ENCODE data around the gene RBM23.
"Not testable (repeated sequence)": the region's sequence is repeated elsewhere in the genome, so short reads cannot be mapped to it uniquely, and the experiment has no call there.

Gene RBM23

GRCh38 chr14:22865424-22866405 lies 53.2 kb downstream of the RBM23 start:
- no peak for DNase-seq (ENCODE audit: low read depth in 1 of 2, low spot score in 1 of 2)

DNA sequence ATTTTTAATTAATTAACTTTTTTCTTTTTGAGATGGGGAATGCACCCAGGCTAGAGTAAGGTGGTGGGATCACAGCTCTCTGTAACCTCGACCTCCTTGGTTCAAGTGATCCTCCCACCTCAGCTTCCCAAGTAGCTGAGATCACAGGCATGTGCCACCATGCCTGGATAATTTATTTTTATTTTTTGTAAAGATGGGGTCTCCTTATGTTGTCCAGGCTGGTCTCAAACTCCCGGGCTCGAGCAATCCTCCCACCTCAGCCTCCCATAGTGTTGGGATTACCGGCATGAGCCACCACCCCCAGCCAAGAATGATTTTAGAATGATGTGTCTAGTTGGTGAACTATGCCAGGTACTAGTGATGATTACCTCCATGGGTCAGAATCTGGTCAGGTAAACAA lies 54.0 kb downstream of the RBM23 start:
- no peak for DNase-seq (ENCODE audit: low read depth in 1 of 2, low spot score in 1 of 2)

DNA sequence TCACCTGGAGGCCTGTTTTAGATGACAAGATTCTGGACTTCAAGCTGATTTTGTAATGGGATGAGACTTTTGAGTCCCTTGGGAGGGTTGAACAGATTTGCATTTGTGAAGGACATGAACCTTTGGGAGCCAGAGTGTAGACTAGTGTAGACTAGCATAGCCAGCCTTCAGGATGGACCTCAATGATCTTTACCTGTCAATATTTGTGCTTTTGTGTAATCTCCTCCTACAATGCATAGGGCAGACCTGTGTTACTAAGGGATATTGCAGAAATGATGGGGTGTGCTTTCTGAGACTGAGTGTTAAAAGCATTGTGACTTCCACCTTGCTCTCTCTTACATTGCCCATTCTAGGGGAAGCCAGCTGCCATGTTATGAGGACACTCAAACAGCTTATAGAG lies 57.3 kb downstream of the RBM23 start:
- DNase-seq (ENCODE audit: low read depth in 1 of 2, low spot score in 1 of 2): no peak

DNA sequence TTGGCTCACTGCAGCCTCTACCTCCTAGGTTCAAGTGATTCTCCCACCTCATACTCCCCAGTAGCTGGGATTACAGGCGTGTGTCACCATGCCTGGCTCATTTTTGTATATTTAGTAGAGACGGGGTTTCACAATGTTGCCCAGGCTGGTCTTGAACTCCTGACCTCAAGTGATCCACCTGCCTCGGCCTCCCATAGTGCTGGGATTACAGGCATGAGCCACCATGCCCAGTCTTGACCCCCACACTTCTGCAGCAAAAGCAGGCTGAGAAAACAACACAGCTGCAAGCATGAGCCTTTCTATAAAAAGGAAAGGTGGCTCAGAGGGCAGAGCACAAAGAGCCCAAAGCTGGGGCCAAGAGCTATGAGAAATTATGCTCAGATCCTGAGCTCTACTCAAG lies 58.6 kb downstream of the RBM23 start:
- DNase-seq (ENCODE audit: low read depth in 1 of 2, low spot score in 1 of 2): not testable (repeated sequence)

- DNase-seq (ENCODE audit: low read depth in 1 of 2, low spot score in 1 of 2): no peak
These were observed 62.5 kb downstream of the RBM23 start for GRCh38 chr14:22856428-22856827.

GRCh38 chr14:22854963-22855724 lies 63.8 kb downstream of the RBM23 start:
- no peak for DNase-seq (ENCODE audit: low read depth in 1 of 2, low spot score in 1 of 2)

DNA sequence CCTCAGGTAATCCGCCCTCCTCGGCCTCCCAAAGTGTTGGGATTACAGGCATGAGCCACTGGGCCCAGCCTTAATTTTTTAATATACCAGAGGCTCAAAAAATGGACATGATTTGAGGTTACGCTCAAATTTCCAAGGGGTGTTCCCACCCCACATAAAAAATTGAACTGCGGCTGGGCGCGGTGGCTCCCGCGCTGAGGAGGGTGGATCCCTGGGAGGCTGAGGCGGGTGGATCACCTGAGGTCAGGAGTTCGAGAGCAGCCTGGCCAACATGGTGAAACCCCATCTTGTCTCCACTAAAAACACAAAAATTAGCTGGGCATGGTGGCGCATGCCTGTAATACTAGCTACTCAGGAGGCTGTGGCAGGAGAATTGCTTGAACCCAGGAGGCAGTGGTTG lies 64.7 kb downstream of the RBM23 start:
- DNase-seq (ENCODE audit: low read depth in 1 of 2, low spot score in 1 of 2): not testable (repeated sequence)

DNA sequence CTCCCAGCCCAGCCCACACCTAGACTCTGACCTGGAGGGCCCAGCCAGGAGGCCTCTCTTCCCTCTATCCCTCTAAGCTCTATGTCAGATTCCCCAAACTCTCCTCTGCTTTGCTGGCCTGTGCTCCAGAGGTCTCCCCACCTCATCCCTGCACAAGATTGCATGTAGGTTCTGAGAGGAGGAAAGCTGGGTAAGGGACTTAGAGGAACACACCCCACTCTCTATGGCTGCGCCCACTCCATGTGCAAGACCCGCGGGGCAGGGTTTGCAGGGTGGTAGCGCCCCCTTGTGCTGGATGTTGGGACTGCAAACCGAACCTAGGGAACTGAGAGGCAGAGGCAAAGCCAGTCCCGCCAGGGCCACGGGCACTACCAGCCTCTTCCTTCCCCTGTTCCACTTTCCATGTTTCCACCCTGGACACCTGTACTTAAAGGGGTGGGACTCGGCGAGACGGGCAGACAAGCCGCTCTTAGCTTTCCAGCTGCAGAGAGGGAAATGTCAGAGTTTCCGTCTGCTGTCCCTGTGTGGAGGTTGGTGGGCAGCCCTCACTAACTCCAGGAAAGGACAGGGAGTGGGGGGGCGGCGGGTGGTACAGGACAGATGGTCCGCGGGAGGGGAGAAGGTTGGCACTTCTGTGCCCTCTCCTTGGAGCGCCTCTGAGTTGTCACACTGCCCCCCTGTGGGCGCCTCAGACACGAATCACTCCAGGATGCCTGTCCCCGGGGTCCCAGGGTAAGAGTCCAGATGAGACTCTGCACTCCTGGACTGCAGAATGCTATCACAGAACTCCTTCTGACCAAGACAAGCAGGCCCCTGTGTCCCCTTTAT lies 65.8 kb downstream of the RBM23 start:
- DNase-seq (ENCODE audit: low read depth in 1 of 2, low spot score in 1 of 2): peak; percentile 90 to 95

- DNase-seq (ENCODE audit: low read depth in 1 of 2, low spot score in 1 of 2): no peak
These were observed 66.4 kb downstream of the RBM23 start for GRCh38 chr14:22852599-22852939.

- DNase-seq (ENCODE audit: low read depth in 1 of 2, low spot score in 1 of 2): not testable (repeated sequence)
These were observed 66.8 kb downstream of the RBM23 start for GRCh38 chr14:22852178-22852577.

- no peak for DNase-seq (ENCODE audit: low read depth in 1 of 2, low spot score in 1 of 2)
These were observed 67.8 kb downstream of the RBM23 start for GRCh38 chr14:22850944-22851764.

DNA sequence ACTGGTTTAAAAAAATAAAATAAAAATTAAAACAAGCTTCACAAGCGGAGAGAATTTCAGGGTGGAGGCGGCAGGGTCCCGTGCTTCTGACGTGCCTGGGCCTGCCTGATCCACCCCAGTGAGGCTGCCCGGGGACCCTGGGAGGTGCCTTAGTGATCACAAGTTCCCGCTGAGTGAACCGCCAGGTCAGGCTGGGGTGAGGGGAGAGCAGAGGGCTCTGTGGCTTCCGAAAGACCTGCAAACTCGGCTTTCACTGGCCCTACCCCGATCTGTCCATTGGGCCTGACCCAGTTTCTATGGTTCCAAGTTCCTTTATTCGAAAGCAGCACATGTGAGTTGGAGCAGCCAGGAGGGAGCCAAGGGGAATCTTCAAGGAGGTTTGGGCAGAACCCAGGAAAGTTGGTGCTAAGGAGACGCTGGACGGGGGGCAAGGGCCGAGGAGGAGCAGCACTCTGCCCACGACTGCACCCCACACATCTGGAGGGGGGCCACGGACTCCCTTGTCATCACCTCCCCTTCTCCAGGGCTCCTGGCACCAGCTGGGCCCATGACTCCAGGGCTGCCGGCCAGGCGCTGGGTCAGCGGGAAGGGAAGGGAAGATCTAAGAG lies 69.6 kb downstream of the RBM23 start:
- no peak for DNase-seq (ENCODE audit: low read depth in 1 of 2, low spot score in 1 of 2)

DNA sequence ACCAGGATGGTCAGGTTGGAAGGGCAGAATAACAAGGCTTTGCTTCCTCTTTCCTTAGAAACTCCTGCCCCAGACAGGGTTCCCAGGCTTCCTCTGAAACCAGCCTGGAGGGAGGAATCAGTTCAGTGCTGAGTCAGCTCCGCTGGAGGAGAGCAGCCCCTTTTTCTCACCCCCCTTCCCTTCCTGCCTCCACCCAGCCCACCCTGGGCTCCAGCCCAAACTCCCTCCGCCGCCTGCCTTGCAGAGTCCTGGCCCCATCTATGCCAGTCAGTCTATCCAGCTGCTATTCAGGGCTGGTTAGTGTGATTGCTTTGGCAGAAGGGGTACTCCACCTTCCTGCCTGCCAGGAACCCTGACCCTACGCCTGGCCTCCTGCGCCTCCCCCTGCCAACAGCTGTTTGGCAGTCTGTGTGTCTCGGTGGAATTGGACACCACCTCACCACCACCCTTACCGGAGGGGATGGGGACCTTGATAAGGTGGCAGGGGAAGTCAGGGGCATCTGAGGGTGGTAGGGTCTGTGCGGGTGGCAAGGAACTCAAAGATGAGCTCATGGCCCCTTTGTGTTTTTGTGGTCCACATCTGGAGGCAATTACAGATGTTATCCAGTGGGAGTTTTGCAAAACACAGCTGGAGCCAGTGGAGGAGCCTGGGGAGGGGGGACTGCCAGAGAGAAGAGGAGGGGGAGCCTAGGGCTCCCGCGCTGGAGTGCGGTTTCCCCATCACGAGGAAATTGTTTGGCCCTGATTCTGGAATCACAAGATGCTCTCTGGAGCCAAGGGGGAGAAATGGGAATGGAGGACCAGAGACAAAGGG lies 70.4 kb downstream of the RBM23 start:
- DNase-seq (ENCODE audit: low read depth in 1 of 2, low spot score in 1 of 2): no peak

DNA sequence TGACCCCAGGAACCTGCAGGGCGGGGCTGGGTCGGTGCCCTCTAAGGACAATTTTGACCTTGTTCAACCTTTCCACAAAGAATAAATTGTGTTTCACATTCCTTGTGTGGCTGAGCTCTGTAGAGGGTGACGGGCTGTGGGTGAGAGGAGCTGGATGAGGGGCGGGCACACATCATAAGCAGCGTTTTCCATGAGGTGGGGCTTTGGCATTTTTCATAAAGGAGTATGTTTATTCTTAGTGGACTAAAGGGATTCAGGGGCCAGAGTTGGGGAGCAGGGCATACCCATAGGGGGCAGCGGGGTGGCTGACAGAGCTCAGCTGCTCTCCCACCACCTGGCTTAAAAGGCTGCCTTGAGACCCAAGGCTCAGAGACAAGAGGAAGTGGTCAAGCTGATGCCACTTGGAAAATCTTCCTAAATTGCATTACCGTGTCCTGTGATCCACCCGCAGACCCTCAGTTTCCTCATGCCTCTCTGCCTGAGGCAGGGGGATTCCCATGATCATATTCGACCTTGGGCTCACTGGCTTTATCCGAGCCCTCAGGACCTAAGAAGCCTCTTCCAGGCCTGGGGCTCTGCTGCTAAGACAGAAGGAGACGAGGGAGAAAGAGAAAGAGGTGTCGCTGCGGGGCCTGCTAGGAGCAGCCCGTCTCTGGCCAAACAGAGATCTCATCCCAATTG lies 71.1 kb downstream of the RBM23 start:
- DNase-seq (ENCODE audit: low read depth in 1 of 2, low spot score in 1 of 2): no peak

DNA sequence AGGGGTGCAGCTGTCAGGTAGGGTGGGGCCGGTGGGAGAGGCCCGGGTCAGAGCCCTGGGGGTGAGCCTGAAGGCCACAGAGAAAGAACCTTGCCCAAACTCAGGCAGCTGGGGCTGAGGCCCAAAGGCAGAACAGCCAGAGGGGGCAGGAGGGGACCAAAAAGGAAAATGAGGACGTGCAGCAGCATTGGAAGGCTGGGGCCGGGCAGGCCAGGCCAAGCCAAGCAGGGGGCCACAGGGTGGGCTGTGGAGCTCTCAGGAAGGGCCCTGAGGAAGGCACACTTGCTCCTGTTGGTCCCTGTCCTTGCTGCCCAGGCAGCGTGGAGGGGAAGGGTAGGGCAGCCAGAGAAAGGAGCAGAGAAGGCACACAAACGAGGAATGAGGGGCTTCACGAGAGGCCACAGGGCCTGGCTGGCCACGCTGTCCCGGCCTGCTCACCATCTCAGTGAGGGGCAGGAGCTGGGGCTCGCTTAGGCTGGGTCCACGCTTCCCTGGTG lies 72.1 kb downstream of the RBM23 start:
- no peak for DNase-seq (ENCODE audit: low read depth in 1 of 2, low spot score in 1 of 2)

DNA sequence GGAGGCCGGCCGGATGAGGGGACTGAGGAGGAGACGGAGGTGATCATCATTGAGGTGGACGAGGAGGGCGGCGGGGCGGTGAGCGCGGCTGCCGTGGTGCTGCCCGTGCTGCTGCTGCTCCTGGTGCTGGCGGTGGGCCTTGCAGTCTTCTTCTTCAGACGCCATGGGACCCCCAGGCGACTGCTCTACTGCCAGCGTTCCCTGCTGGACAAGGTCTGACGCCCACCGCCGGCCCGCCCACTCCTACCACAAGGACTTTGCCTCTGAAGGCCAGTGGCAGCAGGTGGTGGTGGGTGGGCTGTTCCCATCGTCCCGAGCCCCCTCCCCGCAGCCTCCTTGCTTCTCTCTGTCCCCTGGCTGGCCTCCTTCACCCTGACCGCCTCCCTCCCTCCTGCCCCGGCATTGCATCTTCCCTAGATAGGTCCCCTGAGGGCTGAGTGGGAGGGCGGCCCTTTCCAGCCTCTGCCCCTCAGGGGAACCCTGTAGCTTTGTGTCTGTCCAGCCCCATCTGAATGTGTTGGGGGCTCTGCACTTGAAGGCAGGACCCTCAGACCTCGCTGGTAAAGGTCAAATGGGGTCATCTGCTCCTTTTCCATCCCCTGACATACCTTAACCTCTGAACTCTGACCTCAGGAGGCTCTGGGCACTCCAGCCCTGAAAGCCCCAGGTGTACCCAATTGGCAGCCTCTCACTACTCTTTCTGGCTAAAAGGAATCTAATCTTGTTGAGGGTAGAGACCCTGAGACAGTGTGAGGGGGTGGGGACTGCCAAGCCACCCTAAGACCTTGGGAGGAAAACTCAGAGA lies 72.9 kb downstream of the RBM23 start:
- no peak for DNase-seq (ENCODE audit: low read depth in 1 of 2, low spot score in 1 of 2)

GRCh38 chr14:22845103-22845394 lies 73.9 kb downstream of the RBM23 start:
- DNase-seq (ENCODE audit: low read depth in 1 of 2, low spot score in 1 of 2): no peak

All from activated CD4-positive, alpha-beta T cell treated with anti-CD3 and anti-CD28 coated beads, Interleukin-2, amount 50 U/mL, for 24 hours (primary cell).